ENCODE data around the gene IGSF21. TPM values are rescaled to one million over a fixed set of nuclear protein-coding genes. Genes with fewer than 3 reads are reported as not detected.

IGSF21 gene
- total RNA-seq, 1 donor = not detected

GRCh38 chr1:18199462-18199861 is 91.9 kb downstream of the IGSF21 start:
- no peak for TF ChIP-seq CTCF (IDR thresholded peaks at IDR 0.05; ENCODE audit: insufficient read depth, low read depth, low read length)
- no peak for DNase-seq (ENCODE audit: low read depth)
- no peak overlapping the region for H3K4me3 ChIP-seq (ENCODE audit: low read depth, low read length)

GRCh38 chr1:18200136-18200717 is 92.6 kb downstream of the IGSF21 start:
- no peak overlapping the region for H3K4me3 ChIP-seq (ENCODE audit: low read depth, low read length)
- DNase-seq (ENCODE audit: low read depth) = no peak
- no peak for TF ChIP-seq CTCF (IDR thresholded peaks at IDR 0.05; ENCODE audit: insufficient read depth, low read depth, low read length)

- DNase-seq (ENCODE audit: low read depth) = no peak
- TF ChIP-seq CTCF (IDR thresholded peaks at IDR 0.05; ENCODE audit: insufficient read depth, low read depth, low read length) = no peak
- no peak overlapping the region for H3K4me3 ChIP-seq (ENCODE audit: low read depth, low read length)
Observed at GRCh38 chr1:18200918-18201317, 93.3 kb downstream of the IGSF21 start.

GRCh38 chr1:18201997-18202719 is 94.6 kb downstream of the IGSF21 start:
- no peak for TF ChIP-seq CTCF (IDR thresholded peaks at IDR 0.05; ENCODE audit: insufficient read depth, low read depth, low read length)
- H3K4me3 ChIP-seq (ENCODE audit: low read depth, low read length) = no peak overlapping the region

GRCh38 chr1:18203645-18204044 is 96.0 kb downstream of the IGSF21 start:
- no peak for DNase-seq (ENCODE audit: low read depth)
- H3K4me3 ChIP-seq (ENCODE audit: low read depth, low read length) = no peak overlapping the region
- TF ChIP-seq CTCF (IDR thresholded peaks at IDR 0.05; ENCODE audit: insufficient read depth, low read depth, low read length) = no peak

More at GRCh38 chr1:18201997-18202719, 94.6 kb downstream of the IGSF21 start:
- DNase-seq (ENCODE audit: low read depth) = no peak

GRCh38 chr1:18204575-18204974 is 97.0 kb downstream of the IGSF21 start:
- no peak for DNase-seq (ENCODE audit: low read depth)
- no peak for TF ChIP-seq CTCF (IDR thresholded peaks at IDR 0.05; ENCODE audit: insufficient read depth, low read depth, low read length)
- H3K4me3 ChIP-seq (ENCODE audit: low read depth, low read length) = no peak overlapping the region

Data from fibroblast of villous mesenchyme (primary cell).